GM18511 (cell line): ENCODE results near the gene TNNT1.
"Not testable (repeated sequence)": the region's sequence is repeated elsewhere in the genome, so short reads cannot be mapped to it uniquely, and the experiment has no call there.

Experiments
- ATAC-seq: cut with Tn5 transposase; IDR thresholded peaks from one replicate; pipeline ENCODE4 v1.9.1; 2021; ENCODE audit warnings: mild to moderate bottlenecking, moderate library complexity; ENCODE audit not compliant: unreplicated experiment

TNNT1 gene

DNA sequence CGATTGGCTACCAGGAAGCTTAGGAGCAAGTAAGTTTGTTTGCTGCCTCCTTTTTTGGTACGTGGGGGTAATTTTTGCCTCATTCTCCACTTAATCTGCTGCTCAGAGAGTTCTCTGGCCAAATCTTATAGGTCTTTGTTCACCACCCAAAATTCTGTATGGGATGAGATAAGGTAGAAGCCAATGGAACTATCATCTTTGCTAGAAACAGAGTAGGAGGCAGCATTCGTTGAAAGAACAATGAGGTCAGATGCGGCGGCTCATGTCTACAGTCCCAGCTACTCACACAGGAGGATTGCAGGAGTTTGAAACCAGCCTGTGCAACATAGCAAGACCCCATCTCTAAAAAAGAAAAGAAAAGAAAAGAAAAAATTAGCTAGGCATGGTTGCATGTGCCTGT, 22.4 kb upstream of the TNNT1 start:
- ATAC-seq, result no peak

DNA sequence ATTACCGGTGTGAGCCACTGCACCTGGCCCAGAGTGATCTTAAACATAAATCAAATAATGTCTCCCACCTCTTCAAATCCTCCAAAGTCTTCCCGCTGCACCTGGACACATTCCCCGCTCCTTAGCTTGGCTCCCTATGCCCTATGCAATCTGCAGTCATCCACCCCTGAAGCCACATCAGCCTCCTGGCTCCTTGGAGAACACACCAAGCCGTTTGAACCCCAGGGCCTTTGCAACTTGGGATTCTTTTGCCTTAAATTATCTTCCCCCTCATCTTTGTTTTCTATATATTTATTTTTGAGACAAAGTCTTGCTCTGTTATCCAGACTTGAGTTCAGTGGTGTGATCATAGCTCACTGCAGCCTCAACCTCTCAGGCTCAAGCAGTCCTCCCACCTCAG, 20.1 kb upstream of the TNNT1 start:
- no peak for ATAC-seq

DNA sequence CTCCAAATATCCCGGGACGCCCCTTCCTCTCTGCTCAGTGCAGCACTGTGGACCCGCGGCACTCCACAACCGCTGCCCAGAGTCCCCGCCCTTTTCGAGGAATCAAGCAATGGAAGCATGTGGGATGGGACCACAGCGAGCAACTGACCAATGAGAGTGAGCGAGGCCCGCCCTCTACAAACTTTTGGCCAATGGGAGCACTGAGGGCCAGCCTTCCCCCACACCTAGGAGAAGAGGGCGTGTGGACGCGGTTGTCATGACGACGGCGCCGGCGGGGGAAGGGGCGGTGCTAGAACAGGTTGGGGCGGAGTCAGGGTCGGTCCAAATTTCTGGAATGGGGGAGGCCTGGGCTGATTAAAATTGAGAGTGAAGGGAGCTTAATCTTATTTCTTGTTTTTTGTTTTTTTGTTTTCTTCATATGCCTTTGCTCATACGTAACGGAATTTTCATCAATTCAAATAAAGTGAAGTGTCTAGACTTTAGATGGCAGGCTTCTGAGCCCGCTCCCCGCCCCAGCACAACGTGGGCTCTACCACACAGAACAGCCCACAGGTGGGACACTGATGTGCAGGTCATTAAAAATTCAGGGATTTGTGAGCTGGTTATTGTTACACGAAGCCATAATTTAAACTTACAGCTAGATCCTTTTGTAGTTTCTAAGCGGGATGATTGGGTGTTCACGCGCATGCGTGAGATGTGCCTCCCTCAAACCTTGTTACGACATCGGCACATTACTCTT, 17.7 kb upstream of the TNNT1 start, which contains the start of gene DNAAF3:
Gene DNAAF3 (minus strand): TSS at position 84 of the 739 bp plus-strand sequence. CDS start 200 bp downstream, outside the sequence.
- ATAC-seq, result peak; percentile 93

DNA sequence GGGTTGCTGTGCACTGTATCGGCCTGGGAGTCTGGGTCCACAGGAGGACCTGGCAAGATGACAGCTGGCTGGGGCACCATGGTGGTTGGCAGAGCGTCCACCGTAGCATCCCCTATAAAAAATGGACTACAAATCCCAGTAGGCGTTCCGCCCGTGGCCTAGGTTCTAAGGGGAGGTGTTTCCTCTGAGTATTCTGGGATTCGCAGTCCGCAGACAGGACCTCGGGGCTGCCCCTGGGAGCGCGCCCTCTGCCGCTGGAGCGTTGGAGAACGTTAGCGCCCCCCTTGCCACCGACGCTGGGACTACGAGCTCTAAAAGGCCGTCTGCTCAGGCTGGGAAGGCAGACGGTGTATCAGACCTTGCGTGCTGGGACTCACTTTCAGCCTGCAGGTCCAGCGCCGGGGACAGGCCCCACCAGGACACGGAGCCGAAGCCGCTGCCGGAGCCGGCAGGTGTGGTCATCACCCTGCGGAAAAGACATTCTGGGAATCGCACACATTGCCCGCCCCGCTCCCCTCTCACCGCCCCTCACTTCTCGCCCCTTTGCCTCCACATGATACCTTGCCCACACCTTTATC, 17.0 kb upstream of the TNNT1 start:
- ATAC-seq, result peak; percentile 55

- no peak for ATAC-seq
These were observed 12.7 kb upstream of the TNNT1 start for GRCh38 chr19:55161571-55162322.

DNA sequence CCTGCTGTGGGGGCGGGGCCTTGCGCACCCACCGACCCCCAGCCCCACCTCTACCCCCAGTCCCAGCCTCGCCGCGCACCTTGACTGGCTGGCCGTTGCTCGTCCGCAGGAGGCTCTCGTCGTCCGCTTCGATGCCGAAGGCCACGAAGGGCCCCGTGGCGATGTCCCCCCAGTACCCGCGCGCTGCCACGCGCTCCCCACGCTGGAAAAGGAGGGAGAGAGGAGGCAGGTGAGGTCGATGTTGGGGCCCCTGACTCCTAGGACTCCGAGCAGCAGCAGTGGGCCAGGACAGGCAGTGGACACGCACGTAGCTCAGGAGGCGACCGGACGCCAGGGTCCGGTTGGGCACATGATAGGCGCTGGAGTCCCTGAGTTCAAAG, 12.0 kb upstream of the TNNT1 start:
- ATAC-seq, result no peak

DNA sequence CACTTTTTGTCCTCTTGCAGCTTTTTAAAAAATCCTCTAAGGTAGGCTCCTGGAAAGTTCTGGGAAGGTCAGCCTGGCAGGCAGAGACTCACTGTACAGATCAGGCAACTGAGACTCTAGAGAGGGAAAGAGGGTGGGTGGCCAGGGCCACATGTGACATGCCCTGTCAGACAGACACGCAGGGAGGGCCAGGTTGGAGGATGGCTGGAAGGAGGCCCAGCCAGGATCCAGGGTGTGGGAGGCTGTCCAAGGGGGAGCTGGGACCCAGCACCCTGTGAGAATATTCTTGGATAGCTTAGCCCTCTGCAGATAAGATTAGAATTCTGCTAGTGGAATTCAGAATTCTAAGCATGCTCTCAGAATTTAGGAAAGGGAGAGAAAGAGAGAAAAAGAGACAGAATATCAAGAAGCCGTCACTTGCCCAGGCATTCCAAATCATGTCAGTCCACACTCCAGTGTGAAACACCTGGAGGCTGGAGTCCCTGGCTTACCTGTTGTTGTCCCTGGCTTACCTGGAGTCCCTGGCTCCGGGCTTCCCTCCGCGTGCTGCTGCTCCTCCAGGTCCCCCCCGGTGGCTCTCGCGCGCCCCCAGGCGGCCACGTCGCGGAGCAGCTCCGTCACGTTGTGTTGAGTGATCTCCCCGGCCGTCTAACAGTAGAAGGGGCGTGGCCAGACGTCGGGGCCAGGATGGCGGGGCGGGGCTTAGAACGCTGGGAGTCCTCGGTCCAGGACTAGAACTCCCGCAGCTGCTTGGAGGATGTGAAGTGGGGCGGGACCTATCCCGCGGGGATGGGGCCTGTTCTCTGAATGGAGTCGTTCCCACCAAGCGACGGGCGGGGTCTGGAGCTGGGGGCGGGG, 11.4 kb upstream of the TNNT1 start:
- peak; percentile 52 for ATAC-seq

DNA sequence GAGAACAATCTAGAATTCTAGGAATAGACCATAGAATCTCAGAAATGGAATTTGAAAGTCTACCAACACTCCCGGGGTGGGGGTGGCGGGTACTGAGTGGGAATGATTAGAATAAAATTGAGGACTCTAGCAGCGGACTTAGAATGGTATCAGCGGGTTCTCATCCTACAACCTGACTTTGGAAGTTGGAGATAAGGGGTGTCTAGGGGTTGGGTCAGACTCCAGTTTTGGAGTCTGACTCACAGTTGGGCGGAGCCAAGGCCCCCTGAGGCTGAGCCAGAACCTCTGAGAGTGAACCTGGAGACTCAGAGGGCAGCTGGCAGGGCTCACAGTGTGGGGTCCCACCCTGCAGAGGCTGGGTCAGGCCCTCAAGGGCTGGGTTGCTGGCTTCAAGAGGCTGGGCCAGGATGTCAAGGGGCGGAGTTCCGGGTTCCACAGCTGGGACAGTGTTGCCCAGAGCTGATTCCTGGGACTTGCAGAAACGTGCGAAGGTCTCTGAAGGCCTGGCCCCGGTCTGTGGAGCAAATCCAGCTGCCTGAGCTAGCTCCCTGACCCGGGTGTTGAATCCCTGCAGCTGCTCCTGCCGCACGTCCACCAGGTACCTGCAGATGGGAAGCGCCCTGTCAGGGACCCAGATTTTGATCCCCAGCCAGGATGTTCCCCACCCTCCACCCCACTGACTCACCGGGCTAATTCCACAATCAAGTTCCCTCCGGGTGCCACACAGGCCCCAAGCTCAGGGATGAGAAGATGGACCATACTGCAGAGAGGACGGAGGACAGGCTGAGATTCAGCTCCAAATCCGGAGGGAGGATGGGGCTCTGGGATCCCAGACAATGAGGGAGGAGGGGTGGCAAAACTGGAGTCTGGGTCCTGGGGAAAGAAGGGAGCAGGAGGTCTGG, 10.1 kb upstream of the TNNT1 start:
- ATAC-seq, result no peak

DNA sequence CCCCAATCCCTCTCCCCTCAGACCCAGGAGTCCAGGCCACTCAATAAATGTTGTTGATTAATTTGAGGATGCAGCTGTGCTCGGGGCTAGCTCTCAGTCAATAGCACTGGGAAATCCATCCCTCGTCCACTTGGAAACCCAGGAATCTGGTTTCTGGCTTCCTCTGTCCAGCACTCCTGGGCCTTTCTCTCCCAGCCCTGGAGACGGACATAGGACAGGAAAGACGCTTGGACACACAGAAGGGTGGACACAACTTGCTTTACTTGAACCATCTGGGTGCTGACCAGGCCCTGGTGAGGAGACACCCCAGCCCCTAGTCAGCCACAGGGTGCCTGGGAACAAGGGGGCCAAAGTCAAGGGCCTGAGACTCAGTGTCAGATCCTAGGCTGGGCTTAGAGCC, 9.4 kb upstream of the TNNT1 start:
- no peak for ATAC-seq

GRCh38 chr19:55157064-55157908, 8.3 kb upstream of the TNNT1 start, which contains the start of gene TNNI3:
Gene TNNI3 (minus strand): TSS chr19:55157732. CDS start chr19:55157589, 143 bp downstream.
- no peak for ATAC-seq

DNA sequence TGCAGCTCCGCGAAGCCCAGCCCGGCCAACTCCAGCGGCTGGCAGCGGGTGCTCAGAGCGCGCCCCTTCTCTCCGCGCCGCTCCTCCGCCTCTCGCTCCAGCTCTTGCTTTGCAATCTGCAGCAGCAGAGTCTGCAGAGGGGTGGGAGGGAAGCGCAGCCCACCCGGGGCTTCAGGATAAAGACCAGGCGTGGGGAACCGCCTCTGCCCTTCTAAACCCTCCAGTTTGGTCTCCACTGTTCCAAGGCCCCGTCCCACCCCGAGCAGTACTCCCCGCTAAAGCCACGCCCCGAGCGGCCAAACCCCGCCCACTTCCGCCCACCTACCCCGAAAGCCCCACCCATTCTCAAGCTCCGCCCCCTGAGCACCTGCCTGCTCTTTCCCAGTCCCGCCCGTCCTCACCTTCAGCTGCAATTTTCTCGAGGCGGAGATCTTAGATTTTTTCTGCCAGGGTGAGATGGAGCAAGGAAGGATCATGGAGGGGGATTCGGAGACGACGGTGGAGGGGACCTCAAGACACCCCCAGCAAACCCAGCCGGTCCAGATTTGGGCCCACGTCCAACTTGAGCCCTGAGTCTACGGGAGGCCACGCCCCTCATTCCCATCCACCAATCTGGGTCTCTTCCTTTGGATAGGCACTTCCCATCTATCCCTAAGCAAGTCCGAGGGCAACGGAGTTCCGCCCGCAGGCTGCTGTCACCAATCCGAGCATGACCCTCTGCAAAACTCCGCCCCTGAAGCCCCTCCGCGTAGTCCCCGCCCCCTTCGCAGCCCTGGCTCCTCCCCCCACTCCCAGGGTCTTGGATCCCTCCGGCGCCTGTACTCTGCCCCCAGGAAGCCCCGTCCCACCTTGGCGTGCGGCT, 7.4 kb upstream of the TNNT1 start:
- no peak for ATAC-seq

DNA sequence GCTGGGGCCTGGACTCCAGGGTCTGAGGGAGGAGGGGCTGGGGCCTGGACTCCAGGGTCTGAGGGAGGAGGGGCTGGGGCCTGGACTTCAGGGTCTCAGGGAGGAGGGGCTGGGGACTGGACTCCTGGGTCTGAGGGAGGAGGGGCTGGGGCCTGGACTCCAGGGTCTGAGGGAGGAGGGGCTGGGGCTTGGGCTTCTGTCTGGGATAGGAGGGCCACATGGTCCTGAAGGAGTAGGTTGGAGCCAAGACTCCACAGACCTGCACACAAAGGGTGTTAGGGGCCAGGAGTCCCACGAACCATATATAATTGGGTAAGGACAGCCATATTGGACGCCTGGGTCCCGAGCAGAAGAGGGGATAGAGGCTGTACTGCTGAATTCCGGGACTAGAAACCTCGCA, 6.8 kb upstream of the TNNT1 start:
- not testable (repeated sequence) for ATAC-seq

DNA sequence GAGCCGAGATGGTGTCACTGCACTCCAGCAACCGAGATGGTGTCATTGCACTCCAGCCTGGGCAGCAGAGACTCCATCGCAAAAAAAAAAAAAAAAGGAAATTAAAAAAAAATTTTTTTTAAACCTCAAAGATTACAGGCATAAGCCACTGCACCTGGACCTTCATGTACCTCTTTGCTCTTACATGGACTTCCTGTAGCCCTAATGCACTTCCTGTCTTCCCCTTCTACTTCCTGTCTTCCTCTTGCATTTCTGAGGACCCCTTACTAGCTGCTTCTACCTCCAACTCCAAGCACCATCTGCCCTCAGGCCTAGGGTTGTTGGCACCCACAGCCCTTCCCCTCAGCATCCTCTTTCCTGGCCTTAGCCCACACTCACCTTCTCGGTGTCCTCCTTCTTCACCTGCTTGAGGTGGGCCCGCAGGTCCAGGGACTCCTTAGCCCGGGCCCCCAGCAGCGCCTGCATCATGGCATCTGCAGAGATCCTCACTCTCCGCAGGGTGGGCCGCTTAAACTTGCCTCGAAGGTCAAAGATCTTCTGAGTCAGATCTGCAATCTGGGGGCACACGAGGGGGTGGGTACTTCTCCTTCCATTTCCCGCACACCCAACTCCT, 4.8 kb upstream of the TNNT1 start:
- no peak for ATAC-seq

DNA sequence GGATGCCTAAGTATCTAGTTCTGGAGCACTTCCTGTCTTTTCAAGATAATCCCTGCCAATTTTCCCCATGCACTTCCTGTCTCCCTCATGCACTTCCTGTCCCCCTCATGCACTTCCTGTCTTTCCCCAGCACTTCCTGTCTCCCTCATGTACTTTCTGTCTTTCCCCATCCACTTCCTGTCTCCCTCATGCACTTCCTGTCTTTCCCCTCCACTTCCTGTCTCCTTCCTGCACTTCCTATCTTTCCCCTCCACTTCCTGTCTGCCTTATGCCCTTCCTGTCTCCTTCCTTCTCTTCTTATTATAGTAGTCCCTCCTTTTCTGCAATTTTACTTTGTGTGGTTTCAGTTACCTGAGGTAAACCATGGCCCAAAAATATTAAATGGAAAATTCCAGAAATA, 3.0 kb upstream of the TNNT1 start:
- ATAC-seq, result no peak

DNA sequence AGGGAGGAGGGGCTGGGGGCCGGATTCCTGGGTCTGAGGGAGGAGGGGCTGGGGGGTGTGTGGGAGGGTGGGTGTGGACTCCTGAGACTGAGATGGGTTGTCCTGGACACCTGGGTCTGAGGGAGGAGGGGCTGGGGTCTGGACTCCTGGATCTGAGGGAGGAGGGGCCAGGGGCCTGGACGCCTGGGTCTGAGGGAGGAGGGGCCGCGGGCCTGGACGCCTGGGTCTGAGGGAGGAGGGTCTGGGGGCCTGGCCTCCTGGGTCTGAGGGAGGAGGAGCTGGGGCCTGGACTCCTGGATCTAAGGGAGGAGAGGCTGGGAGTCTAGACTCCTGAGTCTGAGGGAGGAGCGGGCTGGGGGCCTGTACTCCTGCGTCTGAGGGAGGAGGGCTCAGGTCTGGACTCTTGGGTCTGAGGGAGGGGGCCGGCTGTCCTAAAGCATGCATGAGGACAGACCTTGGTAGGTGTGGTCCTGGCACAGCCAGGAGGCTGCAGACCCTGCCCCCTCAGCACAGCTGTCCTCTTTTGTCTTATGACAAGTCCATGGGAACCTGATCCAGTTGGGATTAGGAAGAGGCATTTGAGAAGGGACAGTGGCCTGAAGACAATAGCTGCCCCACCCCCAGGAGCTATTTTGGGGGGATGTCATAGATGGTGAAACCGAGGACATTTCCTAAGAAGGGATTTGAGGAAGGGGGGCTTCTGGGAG, 1.3 kb downstream of the TNNT1 start:
- ATAC-seq, result no peak

GRCh38 chr19:55146705-55147273, 2.2 kb downstream of the TNNT1 start:
- ATAC-seq, result no peak
